ENCODE measurements around the gene METTL18. TPM values are rescaled to one million over a fixed set of nuclear protein-coding genes. Genes with fewer than 3 reads are reported as not detected.

Gene METTL18
- total and polyA plus RNA-seq, 2 donors (not counting 1 experiment from before 2014, with no cell fraction given): 3.1 to 18.9 TPM

DNA sequence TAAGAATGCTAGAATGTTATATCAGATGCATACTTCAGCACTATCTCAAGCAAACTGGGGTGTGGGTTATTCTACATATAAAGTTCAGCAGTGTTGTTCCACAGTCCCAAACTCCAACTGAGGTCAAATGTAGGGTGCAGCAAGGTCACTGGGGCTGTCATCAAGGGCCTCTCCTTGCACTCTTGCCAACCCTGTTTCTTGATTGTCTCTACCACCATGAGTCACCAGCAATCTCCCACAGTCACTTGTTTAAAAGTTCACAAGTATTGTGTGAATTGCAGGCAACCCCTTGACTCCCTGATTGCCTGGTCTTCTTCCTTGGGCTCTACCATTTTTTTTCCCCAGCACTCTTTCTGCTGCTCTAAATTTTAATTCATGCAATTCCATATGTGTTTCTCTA is 10.6 kb downstream of the METTL18 start:
- no peaks in the 10 kb centered on the region for H3K79me2 ChIP-seq (ENCODE audit: control insufficient read depth, insufficient read depth, low read length)
- DNase-seq (no peak), ATAC-seq (ENCODE audit: low read depth) (no peak)
- intact Hi-C loops (cut with micrococcal nuclease): no loop called here
- POLR2A ChIA-PET: no interaction called here
- H4K20me1 ChIP-seq (ENCODE audit: control insufficient read depth, insufficient read depth, low read length, poor library complexity, severe bottlenecking): no peaks in the 10 kb centered on the region
- no peak overlapping the region for H2AFZ ChIP-seq (ENCODE audit: insufficient read depth, low read depth, low read length, poor library complexity, severe bottlenecking)
- no peak overlapping the region for H3K27ac ChIP-seq (ENCODE audit: low read length in 2 of 2)
- H3K27ac Mint-ChIP-seq: no peak overlapping the region
- H3K9ac ChIP-seq (ENCODE audit: low read length): no peak overlapping the region
- TF ChIP-seq EZH2 (IDR thresholded peaks at IDR 0.05; ENCODE audit: borderline replicate concordance, insufficient read depth, low read depth, low read length, poor library complexity, severe bottlenecking): no peak
- TF ChIP-seq, protein P1, sequence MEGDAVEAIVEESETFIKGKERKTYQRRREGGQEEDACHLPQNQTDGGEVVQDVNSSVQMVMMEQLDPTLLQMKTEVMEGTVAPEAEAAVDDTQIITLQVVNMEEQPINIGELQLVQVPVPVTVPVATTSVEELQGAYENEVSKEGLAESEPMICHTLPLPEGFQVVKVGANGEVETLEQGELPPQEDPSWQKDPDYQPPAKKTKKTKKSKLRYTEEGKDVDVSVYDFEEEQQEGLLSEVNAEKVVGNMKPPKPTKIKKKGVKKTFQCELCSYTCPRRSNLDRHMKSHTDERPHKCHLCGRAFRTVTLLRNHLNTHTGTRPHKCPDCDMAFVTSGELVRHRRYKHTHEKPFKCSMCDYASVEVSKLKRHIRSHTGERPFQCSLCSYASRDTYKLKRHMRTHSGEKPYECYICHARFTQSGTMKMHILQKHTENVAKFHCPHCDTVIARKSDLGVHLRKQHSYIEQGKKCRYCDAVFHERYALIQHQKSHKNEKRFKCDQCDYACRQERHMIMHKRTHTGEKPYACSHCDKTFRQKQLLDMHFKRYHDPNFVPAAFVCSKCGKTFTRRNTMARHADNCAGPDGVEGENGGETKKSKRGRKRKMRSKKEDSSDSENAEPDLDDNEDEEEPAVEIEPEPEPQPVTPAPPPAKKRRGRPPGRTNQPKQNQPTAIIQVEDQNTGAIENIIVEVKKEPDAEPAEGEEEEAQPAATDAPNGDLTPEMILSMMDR (IDR thresholded peaks at IDR 0.05): no peak
- H3K27me3 ChIP-seq (replicated peaks in 1 of 4; ENCODE audit: control extremely low read depth in 1 of 4, control insufficient read depth in 3 of 4, insufficient read depth in 4 of 4, low read length in 3 of 4): peaks cover 0 to 31% (median 15%) of the 10 kb centered on the region in 4 experiments
- CTCF ChIA-PET: no interaction called here
- no peaks in the 10 kb centered on the region for H3K36me3 ChIP-seq (replicated peaks in 1 of 2; ENCODE audit: control extremely low read depth in 1 of 2, control insufficient read depth in 1 of 2, extremely low read depth in 1 of 2, insufficient read depth in 2 of 2, low read length in 1 of 2)
- no peaks in the 10 kb centered on the region for H3K9me3 Mint-ChIP-seq (ENCODE audit: insufficient read depth)
- peaks cover 46% of the 10 kb centered on the region for H3K27me3 Mint-ChIP-seq
- no peaks in the 10 kb centered on the region for H3K9me3 ChIP-seq (ENCODE audit: control extremely low read depth in 1 of 3, control insufficient read depth in 2 of 3, insufficient read depth in 1 of 3, low read length in 2 of 3)
- no peaks in the 10 kb centered on the region for H3K4me1 Mint-ChIP-seq
- no peak overlapping the region for H3K4me3 ChIP-seq (ENCODE audit: control extremely low read depth in 1 of 5, extremely low read depth in 1 of 5, insufficient read depth in 1 of 5, low read depth in 2 of 5, low read length in 4 of 5)
- H3K4me3 Mint-ChIP-seq: no peak overlapping the region
- H3K4me2 ChIP-seq (replicated peaks; ENCODE audit: low read depth, low read length, poor library complexity, severe bottlenecking): no peak overlapping the region
- no peaks in the 10 kb centered on the region for H3K4me1 ChIP-seq (ENCODE audit: control insufficient read depth in 2 of 2, insufficient read depth in 2 of 2, low read length in 2 of 2)

DNA sequence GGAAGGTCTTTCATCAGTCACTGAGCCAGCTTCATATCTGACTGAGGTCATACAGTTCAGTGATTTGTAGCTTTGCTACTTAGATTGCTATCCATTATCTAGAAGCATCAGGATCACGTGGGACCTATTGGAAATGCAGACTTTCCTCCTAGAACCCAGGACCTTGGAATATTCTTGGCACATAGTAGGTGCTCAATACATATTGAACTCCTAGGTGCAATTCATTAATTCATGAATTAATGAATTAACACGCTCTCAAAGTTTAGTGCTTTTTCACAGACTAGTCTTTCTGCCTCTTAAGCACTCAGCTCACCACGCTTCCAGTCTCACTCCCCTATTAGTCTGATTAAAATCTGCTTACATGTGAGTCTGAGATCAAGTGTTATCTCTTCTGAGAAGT is 12.1 kb downstream of the METTL18 start:
- H3K9ac ChIP-seq (ENCODE audit: low read length): no peak overlapping the region
- peaks cover 0 to 31% (median 15%) of the 10 kb centered on the region in 4 experiments for H3K27me3 ChIP-seq (replicated peaks in 1 of 4; ENCODE audit: control extremely low read depth in 1 of 4, control insufficient read depth in 3 of 4, insufficient read depth in 4 of 4, low read length in 3 of 4)
- H3K27ac Mint-ChIP-seq: no peak overlapping the region
- ChIA-PET POLR2A (no interaction called here), CTCF (interaction anchor here (1.1 kb wide), 1 partner anchor 27 kb away, joined by 4 read pairs; no protein-coding TSS in a partner anchor)
- H3K4me3 Mint-ChIP-seq: no peak overlapping the region
- ATAC-seq (ENCODE audit: low read depth) (no peak), DNase-seq (no peak)
- no peak overlapping the region for H2AFZ ChIP-seq (ENCODE audit: insufficient read depth, low read depth, low read length, poor library complexity, severe bottlenecking)
- H3K27ac ChIP-seq (ENCODE audit: low read length in 2 of 2): no peak overlapping the region
- WGBS (ENCODE audit: insufficient coverage): no CpG with 5 or more reads among the region's 3 CpGs
- no peaks in the 10 kb centered on the region for H4K20me1 ChIP-seq (ENCODE audit: control insufficient read depth, insufficient read depth, low read length, poor library complexity, severe bottlenecking)
- H3K4me3 ChIP-seq (ENCODE audit: control extremely low read depth in 1 of 5, extremely low read depth in 1 of 5, insufficient read depth in 1 of 5, low read depth in 2 of 5, low read length in 4 of 5): no peak overlapping the region
- H3K9me3 ChIP-seq (ENCODE audit: control extremely low read depth in 1 of 3, control insufficient read depth in 2 of 3, insufficient read depth in 1 of 3, low read length in 2 of 3): no peaks in the 10 kb centered on the region
- TF ChIP-seq, protein P1 (IDR thresholded peaks at IDR 0.05): no peak
- TF ChIP-seq EZH2 (IDR thresholded peaks at IDR 0.05; ENCODE audit: borderline replicate concordance, insufficient read depth, low read depth, low read length, poor library complexity, severe bottlenecking): no peak
- intact Hi-C loops (cut with micrococcal nuclease): no loop called here
- peaks cover 48% of the 10 kb centered on the region for H3K27me3 Mint-ChIP-seq
- H3K79me2 ChIP-seq (ENCODE audit: control insufficient read depth, insufficient read depth, low read length): no peaks in the 10 kb centered on the region
- H3K4me1 Mint-ChIP-seq: no peaks in the 10 kb centered on the region
- H3K4me1 ChIP-seq (ENCODE audit: control insufficient read depth in 2 of 2, insufficient read depth in 2 of 2, low read length in 2 of 2): no peaks in the 10 kb centered on the region
- no peaks in the 10 kb centered on the region for H3K36me3 ChIP-seq (replicated peaks in 1 of 2; ENCODE audit: control extremely low read depth in 1 of 2, control insufficient read depth in 1 of 2, extremely low read depth in 1 of 2, insufficient read depth in 2 of 2, low read length in 1 of 2)
- no peaks in the 10 kb centered on the region for H3K9me3 Mint-ChIP-seq (ENCODE audit: insufficient read depth)
- no peak overlapping the region for H3K4me2 ChIP-seq (replicated peaks; ENCODE audit: low read depth, low read length, poor library complexity, severe bottlenecking)
